NT2/D1 (cell line): ENCODE results near the gene GOLT1A.

Experiments
- SUZ12 ChIP-seq: IDR thresholded peaks from 2 replicates; pipeline ENCODE4 v1.6.1; 2011; ENCODE audit not compliant: insufficient read length, insufficient read depth; ENCODE audit errors: extremely low read depth
- YY1 ChIP-seq: IDR thresholded peaks from 2 replicates; pipeline ENCODE4 v1.6.1; 2011; ENCODE audit not compliant: insufficient read length, insufficient read depth
- ZNF274 ChIP-seq: IDR thresholded peaks from 2 replicates; pipeline ENCODE4 v1.6.1; 2011; ENCODE audit warnings: mild to moderate bottlenecking, low read depth, low read length

GRCh38 chr1:204259196-204259595, 45.4 kb upstream of the GOLT1A start:
- no peak for TF ChIP-seq YY1
- no peak for TF ChIP-seq ZNF274
- TF ChIP-seq SUZ12 = no peak
